HG03135 (cell line): Measurements from ENCODE around the gene SLC13A1.
"Not testable (repeated sequence)": the region's sequence is repeated elsewhere in the genome, so short reads cannot be mapped to it uniquely, and the experiment has no call there.

ENCODE experiments used
- ATAC-seq: cut with Tn5 transposase; IDR thresholded peaks from one replicate; pipeline ENCODE4 v1.9.1; 2021; ENCODE audit warnings: mild to moderate bottlenecking, moderate library complexity; ENCODE audit not compliant: unreplicated experiment

SLC13A1 gene

GRCh38 chr7:123199883-123200282, at the start of gene SLC13A1:
Gene SLC13A1, minus strand, starts transcription at chr7:123199969. Its CDS starts 23 bp downstream, at chr7:123199946.
- ATAC-seq, result no peak

DNA sequence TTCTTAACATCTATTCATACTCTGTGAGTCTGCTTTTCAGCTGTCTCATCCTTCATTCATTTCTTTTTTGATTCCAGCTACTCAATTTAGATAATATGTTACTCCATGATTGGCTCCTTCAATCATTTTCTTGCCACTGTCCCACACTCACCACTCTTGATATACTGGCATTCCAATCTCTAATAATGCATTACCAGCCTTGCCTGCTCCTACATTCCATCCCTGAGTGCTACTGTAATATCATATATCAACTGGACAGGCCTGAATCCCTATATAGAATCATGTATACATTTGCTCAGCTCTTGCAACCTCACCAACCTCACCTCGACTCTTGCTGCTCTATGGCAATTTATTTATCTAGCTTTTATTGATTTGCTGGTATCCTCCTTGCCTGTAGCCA, 45.0 kb upstream of the SLC13A1 start:
- ATAC-seq, result no peak

- no peak for ATAC-seq
Observed at GRCh38 chr7:123242467-123243092, 42.8 kb upstream of the SLC13A1 start.

DNA sequence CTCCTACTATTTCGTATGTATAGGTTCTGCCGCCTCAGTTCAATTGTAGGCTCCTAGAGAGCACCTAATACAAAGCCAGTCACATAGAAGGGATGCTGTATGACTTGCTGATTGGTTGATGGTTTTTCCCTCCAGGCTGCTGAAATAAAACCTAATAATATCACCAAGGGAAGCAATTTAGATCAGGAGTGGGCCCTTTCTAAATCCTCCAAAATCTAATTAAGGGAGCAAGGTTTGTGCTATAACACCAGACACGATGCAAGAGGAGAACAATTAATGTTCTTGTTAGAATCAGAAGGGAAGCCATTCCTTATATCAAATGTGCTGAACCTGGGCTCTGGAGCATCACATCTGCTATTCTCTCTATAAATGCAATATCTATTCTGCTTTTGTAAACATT, 42.0 kb upstream of the SLC13A1 start:
- no peak for ATAC-seq

- ATAC-seq, result no peak
Observed at GRCh38 chr7:123231021-123232000, 31.5 kb upstream of the SLC13A1 start.

DNA sequence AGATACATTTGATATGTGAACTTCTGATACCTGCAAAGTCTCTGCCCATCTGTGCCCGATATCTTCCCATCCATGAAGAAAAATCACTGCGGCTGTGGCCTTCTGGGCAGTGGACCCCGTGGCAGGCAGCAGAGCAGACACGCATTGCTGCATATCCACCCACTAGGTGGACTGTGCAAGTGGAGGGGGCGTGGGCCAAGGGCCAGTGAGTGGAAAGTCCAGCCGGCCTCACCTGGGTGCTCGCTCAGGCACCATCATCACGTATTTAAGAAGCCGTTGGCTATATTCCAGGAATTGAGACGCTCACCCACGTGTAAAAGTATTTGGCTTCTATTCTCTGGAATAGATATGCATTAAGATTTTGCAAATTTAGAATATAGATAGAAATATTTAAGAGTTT, 30.8 kb upstream of the SLC13A1 start:
- no peak for ATAC-seq

GRCh38 chr7:123230147-123230546, 30.4 kb upstream of the SLC13A1 start:
- ATAC-seq, result no peak

- no peak for ATAC-seq
Observed at GRCh38 chr7:123229426-123229825, 29.7 kb upstream of the SLC13A1 start.

DNA sequence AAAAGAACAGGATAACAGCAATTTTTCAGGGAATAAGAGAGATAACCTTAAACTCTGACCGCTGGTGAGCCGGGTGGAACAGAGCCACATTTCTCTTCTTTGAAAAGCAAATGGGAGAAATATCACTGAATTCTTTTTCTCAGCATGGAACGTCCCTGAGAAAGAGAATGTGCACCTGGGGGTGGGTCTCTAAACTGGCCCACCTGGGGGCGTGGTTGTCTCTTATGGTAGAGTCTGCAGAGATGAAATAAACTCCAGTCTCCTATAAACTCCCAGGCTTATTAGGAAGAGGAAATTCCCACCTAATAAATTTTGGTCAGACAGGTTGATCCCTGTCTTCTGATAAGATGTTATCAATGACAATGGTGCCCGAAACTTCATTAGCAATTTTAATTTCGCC, 27.9 kb upstream of the SLC13A1 start:
- not testable (repeated sequence) for ATAC-seq

GRCh38 chr7:123220396-123220795, 20.6 kb upstream of the SLC13A1 start:
- ATAC-seq, result no peak

DNA sequence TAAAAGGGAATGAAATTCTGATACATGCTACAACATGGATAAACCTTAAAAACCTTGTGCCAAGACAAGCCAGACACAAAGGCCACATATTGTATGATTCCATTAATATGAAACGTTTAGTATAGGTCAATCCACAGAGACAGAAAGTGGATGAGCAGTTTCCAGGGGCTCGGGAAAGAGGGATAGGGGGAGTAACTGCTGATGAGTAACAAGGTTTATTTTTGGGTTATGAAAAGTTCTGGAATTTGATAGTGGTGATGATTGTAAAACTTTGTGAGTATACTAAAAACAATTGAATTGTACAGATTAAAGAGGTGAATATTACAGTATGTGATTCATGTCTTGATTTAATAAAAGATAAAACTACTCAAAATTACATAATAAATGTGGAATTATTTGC, 19.1 kb upstream of the SLC13A1 start:
- no peak for ATAC-seq

DNA sequence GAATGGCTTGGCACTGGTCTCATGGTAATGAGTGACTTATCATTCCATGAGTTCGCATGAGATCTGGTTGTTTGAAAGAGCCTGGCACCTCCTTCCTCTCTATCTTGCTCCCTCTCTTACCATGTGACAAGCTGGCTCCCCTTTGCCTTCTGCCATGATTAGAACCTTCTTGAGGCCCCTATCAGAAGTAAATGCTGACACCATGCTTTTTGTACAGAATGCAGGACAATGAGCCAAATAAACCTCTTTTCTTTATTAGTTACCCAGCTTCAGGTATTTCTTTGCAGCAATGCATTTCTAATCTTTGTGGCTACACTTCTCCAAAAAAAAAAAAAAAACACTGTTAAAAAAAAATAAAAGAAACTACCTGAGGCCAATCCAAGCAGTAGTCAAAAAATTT, 17.1 kb upstream of the SLC13A1 start:
- no peak for ATAC-seq

DNA sequence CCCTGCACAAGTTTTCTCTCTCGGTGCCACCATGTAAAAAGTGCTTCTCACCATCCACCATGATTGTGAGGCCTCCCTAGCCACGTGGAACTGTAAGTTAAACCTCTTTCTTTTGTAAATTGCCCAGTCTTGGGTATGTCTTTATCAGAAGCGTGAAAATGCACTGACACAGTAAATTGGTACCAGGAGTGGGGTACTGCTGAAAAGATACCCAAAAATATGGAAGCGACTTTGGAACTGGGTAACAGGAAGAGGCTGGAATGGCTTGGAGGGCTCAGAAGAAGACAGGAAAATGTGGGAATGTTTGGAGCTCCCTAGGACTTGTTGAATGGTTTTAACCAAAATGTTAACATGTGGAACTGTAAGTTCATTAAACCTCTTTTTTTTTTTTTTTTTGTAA, 15.6 kb upstream of the SLC13A1 start:
- no peak for ATAC-seq

GRCh38 chr7:123211545-123211944, 11.8 kb upstream of the SLC13A1 start:
- no peak for ATAC-seq

DNA sequence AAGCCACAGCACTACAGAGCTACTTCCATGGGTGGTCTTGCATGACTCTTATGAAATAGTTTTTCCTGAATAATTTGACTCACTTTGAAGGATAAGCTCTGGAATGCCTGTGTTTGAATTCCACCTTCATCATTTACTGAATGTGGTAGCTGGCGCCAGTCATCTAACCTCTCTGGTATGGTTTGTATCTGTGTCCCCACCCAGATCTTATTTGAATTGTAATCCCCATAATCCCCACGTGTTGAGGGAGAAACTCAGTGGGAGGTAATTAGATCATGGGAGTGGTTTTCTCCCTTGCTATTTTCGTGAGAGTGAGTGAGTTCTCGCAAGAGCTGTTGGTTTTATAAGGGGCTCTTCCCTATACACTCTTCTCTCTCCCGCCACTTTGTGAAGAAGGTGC, 11.2 kb upstream of the SLC13A1 start:
- ATAC-seq, result no peak

- no peak for ATAC-seq
Observed at GRCh38 chr7:123209786-123210185, 10.0 kb upstream of the SLC13A1 start.

DNA sequence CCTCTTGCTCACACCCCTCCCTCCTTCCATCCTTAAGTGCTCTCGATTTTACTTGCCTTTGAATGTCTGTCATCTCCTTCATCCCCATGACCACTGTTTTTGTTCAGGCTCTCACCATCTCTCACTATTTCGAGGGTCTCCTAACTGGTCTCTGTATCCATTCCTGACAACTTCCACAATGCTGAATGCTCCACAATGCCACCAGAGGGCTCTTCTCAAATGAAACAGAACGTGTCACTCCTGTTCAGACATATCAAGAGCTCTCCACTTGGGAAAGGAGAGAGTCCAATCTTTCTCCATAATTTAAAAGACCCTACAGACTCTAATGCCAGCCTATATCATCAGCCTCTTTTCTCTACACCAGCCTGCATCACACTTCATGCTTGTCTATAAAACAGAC, 9.0 kb upstream of the SLC13A1 start:
- no peak for ATAC-seq

DNA sequence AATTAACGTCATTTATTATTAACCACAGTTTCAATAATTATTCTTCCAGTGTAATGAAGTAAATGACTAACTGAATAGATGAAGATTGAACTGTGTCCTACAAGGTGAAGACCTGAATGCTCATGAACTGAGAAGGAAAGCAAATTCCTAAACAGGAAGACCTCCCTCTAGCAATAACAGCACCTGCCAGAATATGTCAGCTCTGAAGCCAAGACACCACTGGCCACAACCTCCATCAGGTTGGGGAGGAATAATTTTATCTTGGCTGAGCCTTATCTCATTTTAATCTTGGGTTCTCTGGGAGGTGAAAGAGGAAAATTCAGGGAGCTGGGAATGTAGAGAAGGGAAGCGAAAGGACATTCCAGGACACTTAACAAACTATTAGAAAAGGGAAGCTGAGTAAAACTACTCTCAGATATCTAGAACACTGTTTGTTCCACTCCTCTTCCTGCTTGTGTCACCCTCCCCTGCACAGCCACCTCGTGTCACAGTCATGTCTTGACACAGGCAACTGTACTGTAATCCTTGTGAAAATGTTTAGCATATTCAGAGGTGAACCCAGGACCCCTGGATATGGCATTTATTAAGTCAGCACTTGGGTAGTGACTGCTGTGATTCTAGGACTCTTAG, 4.6 kb upstream of the SLC13A1 start:
- no peak for ATAC-seq

GRCh38 chr7:123201901-123202300, 2.1 kb upstream of the SLC13A1 start:
- ATAC-seq, result no peak

DNA sequence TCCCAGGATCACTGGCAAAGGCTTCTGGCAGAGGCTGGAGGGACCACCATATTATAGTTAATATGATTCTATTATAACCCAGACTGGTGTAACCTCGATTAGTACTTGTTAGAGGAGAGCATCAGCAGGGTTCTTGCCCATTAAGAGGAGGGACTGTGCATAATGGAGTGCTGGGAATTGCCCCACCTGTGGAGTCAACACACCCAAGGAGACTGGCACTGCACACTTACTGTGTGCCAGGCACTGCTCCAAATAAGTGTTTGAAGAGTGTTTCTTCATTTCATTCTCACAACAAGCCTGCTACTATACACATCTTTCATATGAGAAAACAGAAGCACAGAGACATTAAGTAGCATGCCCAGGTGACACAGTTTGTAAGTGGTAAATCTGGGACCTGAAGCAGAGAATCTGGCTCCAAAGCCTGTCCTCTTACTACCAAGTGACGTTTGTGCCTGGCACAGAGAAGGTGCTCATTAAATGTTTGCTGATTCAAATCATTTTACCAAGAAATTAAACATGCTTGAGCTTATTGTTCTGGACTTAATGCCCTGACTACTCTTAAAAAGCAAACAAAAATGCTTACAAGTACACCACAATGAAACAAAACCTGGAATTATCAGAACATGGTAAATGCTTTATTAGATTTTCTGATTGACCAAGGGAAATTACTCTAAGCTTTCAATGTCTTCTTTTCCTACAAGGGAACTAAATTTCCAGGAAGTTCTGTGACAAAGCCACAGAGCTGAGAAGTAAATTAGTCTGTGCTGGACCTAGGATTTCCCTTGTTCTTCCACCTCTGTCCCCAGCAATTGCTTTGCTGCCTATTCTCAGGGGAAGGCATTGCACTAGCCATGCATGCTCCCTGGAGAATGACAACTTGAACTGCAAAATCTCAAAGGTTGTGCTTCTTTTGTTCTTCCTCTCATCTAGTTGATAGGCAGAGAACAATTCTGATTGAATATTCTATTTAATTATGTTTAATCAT, 809 bp downstream of the SLC13A1 start:
- ATAC-seq, result no peak

- no peak for ATAC-seq
Observed at GRCh38 chr7:123198111-123198510, 1.7 kb downstream of the SLC13A1 start.
